Tibial nerve (tissue), 4 donors: ENCODE data around the gene VMP1.

ENCODE experiments used
- EP300 ChIP-seq, 2 donors: sonication (generic); formaldehyde crosslinking; IDR thresholded peaks; one replicate each; pipeline ENCODE4 v1.6.1; 2017; ENCODE audit warnings: antibody characterized with exemption in 2 of 2, mild to moderate bottlenecking in 1 of 2
- TF ChIP-seq, protein P1 (sequence below), 5 experiments: fragments of 200-600 bp in 3 of 5; fragments of 450-650 bp in 2 of 5; sonication (generic) in 3 of 5; IDR thresholded peaks; one replicate each; pipeline ENCODE4 v1.5.1; 2016 to 2019; ENCODE audit warnings: antibody characterized with exemption in 5 of 5, mild to moderate bottlenecking in 3 of 5, moderate library complexity in 2 of 5

DNA sequence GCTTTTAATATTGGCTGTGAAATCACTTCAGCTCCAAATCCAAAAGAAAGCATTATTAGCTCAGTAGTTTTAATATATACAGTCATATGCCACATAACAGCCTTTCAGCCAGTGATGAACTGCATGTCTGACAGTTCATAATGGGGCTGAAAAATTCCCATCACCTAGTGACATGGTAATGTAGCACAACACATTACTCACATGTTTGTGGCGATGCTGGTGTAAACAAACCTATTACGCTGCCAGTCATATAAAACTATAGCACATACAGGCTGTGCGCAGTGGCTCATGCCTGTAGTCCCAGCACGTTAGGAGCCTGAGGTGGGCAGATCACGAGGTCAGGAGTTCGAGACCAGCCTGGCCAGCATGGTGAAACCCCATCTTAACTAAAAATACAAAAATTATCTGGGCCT lies 93.1 kb downstream of the VMP1 start:
- TF ChIP-seq, protein P1, sequence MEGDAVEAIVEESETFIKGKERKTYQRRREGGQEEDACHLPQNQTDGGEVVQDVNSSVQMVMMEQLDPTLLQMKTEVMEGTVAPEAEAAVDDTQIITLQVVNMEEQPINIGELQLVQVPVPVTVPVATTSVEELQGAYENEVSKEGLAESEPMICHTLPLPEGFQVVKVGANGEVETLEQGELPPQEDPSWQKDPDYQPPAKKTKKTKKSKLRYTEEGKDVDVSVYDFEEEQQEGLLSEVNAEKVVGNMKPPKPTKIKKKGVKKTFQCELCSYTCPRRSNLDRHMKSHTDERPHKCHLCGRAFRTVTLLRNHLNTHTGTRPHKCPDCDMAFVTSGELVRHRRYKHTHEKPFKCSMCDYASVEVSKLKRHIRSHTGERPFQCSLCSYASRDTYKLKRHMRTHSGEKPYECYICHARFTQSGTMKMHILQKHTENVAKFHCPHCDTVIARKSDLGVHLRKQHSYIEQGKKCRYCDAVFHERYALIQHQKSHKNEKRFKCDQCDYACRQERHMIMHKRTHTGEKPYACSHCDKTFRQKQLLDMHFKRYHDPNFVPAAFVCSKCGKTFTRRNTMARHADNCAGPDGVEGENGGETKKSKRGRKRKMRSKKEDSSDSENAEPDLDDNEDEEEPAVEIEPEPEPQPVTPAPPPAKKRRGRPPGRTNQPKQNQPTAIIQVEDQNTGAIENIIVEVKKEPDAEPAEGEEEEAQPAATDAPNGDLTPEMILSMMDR (IDR thresholded peaks at IDR 0.05): no peak
- TF ChIP-seq EP300 (IDR thresholded peaks at IDR 0.05): no peak
